Vagina (tissue), 2 donors: ENCODE data around the gene LRRC45.

Experiments used
- POLR2A ChIP-seq, 2 donors: fragments of 450-650 bp; IDR thresholded peaks; one replicate each; pipeline ENCODE4 v1.6.1; 2017; ENCODE audit warnings: antibody characterized with exemption in 2 of 2, mild to moderate bottlenecking in 2 of 2, moderate library complexity in 2 of 2
- POLR2AphosphoS5 ChIP-seq, 2 donors: sonication (generic); formaldehyde crosslinking; IDR thresholded peaks; one replicate each; pipeline ENCODE4 v1.9.0; 2017; ENCODE audit warnings: antibody characterized with exemption in 2 of 2, mild to moderate bottlenecking in 2 of 2, low read depth in 1 of 2; ENCODE audit not compliant: insufficient read depth in 1 of 2

DNA sequence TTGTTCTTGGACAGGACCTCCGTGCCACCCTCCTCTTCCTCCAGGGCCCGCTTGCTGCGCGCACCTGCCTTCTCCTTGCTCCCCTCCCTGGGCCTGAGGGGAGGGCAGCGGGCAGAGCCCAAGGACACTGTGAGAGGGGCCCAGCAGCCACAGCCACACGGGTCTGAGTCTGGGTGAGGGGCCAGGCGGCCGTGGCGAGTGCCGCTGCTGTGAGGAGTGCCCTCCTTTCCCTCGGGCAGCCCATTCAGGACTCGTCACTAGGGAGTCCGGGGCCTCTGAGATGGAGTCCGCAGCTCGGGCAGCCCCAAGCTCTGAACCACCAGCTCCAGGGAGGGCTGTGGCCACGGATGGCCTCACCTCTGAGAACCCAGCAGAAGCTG is 36.9 kb downstream of the LRRC45 start:
- no peak for TF ChIP-seq POLR2A (IDR thresholded peaks at IDR 0.05)
- TF ChIP-seq POLR2AphosphoS5 (IDR thresholded peaks at IDR 0.05; ENCODE audit: insufficient read depth in 1 of 2, low read depth in 1 of 2), result no peak
